Femur (tissue), 1 donor: Measurements from ENCODE around the gene TMEM132D.

ENCODE experiments used
- DNase-seq: peaks from one replicate; pipeline ENCODE4 v3.0.0-alpha.2; 2017

Gene TMEM132D

DNA sequence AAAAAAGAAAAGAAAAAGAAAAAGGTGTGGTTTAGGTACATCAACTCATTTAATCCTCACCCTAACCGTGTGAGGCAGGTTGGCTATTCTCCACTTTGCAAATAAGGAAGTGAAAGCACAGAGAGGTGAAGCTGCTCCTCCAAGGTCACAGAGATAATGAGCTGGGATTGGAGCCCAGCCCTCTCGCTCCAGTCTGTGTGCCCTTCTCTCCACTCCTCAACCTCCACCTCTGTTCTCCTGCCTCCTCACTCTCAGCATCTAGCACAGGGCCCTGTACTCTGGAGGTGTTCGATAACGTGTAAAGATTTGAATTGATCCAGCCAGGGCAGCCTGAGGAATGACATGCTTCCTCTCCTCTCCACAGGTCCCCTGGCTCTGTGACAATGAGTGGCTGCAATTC lies 502.3 kb downstream of the TMEM132D start:
- no peak for DNase-seq

DNA sequence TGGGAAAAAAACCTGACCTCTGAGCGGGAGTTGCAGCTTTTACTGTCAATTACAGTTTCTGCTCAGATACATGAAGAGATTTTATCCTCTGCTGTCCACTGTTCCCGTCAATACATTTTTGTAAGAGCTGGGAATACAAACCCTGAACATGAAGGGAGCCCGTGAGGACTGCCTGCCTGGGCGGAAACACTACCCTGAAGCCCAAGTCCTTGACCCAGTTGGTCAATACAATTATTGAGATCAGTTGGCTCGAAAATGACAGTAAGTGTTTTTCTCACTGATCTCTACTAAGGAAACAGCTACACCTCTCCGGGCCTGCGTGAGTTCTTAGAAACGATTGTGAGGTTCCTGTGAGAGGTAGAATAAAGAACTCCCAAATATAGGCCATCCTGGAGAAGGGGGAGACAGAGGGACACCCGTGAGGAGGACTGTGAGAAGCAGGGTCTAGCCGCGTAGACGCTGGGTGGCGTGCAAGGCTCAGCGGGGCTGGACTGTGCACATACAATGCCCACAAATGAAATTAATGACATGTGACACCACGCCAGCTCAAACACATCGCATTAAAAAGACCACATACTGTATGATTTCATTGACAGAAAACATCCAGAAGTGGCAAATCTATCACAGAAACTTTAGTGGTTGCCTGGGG lies 509.5 kb downstream of the TMEM132D start:
- no peak for DNase-seq

DNA sequence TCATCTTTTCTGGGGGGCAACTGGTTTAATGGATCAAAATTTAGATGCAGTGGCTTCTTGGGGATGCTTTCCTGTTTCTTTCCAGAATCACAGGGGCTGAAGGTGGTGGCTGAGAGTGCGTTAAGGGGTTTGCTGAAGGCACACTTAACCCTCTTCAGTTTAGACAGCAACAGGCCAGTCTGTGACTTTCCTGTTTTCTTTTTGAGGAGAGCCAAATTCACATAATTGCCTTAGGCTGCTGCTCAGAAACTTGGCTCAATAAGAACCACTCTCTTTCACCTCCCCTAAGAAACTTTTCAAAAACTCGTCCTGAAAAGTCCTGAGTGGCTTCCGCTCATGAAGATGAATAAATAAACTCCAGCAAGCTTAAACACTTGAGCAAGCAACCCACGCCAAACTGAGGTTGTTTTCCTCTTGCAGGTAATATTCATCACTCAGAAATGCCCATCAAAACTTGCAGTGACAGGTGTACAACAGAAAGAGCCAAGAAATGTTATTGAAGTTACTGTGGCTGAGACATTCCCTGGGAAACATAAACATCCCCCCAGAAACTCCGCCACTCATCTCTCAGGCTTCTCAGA lies 510.4 kb downstream of the TMEM132D start:
- DNase-seq = no peak

DNA sequence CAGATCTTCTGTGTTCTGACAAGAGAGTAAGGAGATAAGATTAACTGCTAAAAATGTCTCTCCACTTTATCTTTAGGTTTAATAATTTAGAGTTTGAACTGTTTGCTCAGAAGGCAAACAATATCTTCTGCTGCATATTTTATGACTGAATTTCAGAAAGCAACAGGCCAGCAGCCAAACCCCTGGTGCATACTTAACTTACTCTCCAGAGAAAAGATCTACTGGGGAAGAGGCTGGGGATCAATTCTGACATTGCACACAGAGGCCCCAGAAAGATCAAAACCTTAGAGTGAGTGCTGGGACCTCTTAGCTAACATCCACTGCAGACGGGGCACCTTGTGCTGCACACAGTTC lies 518.2 kb downstream of the TMEM132D start:
- DNase-seq = no peak

DNA sequence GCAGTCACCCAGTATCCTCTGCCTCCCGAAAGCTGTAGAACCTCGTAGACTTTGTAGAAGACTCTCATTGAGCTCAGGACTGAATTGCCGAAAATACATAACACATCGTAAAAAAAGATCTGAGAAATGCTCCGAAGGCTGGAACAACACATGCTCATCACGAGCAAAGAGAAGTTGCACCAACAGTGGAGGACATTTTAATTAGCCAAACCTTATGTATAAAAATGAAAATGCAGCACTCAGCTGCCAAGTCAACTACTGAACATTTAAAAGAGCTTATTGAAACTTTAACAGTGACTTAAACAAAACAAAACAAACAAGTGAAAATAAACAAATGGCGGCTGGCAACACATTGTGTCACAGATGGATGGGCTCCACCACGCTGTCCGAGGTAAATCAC lies 519.9 kb downstream of the TMEM132D start:
- DNase-seq = no peak

DNA sequence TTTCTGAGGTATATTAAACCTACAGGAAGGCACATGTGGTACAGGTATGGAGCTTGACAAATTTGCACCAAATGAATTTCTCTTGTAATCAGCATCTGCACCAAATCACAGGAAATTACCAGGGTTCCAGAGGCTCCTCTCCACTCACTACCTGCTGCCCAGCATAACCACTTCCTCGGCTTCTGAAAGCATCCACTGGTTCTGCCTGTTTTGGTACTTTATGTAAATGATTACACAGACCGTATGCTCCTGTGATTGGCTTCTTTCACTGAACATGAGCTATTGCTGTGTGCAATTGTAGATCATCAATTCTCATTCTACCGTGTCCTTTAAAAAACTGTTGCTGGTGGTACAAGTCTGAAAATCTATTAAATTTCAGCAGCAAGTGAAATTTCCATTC lies 522.1 kb downstream of the TMEM132D start:
- no peak for DNase-seq

DNA sequence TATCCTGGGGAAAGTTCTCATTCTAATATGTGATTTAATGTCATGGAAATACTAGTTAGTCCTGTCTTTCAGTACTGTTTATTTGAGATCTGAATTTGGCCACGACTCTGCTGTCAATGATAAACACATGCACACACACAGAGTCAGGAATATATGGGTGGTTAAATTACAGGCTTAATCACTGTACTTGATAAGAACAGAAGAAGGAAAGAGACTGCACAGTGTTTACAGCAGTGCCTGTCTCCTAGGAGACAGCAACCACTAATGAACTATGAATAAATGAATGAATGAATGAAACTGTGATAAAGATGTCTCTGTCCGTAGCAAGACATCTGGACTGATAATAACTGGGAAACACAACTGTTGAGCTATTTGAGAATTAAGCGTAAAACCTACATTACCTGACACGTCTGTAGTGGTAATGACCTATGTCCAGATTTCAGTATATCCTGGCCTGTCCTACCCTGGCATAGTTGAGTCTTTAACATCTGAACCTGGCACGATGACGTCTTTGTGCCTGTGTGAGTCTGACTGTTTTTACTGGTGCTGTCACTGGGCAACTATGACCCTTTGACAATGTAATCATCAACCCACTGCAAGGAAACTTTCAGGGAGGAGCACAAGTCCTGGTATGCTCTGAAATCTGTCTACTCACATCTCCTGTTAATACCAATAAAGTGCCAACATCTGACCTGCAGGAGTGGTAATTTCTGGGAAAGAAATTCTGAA lies 524.6 kb downstream of the TMEM132D start:
- no peak for DNase-seq

DNA sequence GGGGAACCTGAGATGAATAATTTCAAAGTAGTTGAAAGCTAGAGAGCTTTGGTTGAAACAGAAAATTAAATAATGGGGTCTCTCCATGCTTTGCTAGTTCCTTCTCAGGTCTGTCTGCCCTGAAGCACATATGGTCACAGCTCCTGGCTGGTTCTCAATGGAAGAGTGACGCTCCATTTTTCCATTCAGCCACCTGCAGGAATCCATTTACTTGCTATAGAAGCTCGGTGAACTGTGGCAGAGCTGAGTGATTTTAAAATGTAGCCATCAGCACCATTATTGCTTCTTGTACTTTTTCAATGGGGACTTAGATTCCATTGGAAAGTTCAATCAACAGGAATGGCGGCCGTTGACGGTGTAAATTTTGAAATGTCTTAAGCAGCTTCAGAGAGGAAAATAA lies 525.3 kb downstream of the TMEM132D start:
- no peak for DNase-seq

DNA sequence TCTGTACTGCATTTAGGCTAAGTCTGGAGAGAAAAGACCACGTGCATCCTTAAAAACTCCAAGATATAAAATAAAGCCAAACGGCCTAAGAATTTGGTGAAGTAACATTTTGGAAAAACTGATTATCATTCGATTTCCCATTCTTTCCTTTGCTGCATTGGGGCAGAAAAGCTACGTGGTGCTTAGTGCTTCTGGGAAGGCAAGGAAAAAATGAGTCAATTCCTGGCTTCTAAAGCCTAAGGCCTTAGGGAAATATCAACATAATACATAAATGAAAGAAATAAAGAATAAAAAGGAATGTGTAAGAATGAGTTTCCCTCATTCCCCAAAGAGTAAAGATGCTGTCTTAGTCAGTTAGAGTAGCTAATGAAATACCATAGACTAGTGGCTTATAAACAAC lies 530.1 kb downstream of the TMEM132D start:
- DNase-seq = no peak

DNA sequence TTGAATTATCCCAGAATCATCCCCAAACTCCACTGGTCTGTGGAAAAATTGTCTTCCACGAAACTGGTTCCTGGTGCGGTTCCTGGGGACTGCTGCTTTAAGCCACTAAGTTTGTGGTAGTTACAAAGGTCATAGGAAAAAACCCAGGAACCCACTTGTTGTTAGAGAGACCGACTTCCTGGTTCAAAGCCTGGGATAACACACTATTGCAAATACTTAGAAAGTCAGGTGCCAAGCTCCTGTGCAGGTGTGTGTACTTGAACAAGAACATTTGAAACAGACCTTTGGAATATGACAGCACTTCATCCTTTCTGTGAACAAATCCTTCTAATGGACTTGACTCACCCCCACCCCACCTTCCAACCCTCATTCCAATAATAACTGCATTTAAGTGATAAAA lies 530.9 kb downstream of the TMEM132D start:
- no peak for DNase-seq

DNA sequence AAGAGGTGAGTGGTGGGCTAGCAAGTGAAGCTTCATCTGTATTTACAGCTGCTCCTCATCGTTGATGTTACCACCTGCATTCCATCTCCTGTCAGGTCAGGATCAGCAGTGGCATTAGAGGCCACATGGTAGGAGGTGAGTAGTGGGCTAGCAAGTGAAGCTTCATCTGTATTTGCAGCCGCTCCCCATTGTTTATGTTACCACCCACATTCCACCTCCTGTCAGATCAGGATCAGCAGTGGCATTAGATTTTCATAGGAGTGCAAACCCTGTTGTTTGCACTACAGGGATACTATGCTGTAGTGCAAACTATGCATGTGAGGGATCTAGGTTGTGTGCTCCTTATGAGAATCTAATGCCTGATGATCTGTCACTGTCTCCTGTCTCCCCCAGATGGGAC lies 531.5 kb downstream of the TMEM132D start:
- DNase-seq = no peak

DNA sequence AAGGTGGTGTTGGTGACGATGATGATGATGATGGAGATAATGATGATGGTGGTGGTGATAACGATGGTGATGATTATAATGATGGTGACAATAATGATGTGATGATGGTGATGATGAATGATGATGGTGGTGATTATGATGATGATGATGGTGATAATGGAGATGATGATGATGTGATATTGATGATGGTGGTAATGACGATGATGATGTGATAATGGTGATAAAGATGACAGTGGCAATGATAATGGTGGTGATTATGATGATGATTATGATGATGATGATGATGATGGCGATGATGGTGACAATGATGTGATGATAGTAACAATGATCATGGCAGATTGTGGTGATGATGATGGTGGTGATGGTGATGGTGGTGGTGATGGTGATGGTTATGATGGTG lies 532.6 kb downstream of the TMEM132D start:
- DNase-seq = no peak

DNA sequence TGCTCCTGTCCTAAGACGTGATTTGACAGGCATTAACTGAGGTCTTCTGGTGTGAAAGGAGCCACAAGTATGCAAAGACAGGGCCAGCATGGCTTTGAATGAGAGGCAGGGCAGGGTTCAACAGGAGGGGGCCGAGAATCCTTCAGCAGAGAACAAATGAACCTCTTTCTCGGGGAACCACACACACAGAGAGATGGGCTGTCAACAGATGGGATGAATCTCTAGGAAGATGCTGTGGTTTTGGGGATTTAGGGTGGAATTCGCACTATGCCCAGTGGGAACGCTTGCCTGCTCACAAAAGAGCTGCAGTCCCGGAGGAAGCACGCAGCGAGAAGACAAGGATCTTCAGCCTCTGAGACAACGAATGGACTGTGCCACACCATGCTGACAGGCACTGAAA lies 537.2 kb downstream of the TMEM132D start:
- DNase-seq = no peak

DNA sequence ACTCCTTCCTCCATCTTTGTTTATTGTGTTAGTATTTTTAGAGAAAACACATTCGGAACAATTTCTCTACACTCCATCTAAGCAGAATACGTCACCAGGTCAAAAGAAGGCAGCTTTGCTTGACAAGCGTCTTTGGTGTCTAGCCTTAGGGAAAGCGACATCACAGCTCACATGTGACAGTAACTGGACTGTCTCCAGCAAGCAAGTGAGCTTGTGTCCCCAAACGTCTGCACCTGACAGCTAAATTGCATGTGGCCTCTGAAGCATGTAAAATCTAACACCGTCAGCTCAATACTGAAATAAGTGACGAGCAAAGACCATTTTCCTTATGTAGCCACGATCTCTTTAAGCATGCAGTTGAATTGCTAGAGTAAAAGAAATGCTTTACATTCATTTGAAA lies 540.8 kb downstream of the TMEM132D start:
- DNase-seq = no peak

DNA sequence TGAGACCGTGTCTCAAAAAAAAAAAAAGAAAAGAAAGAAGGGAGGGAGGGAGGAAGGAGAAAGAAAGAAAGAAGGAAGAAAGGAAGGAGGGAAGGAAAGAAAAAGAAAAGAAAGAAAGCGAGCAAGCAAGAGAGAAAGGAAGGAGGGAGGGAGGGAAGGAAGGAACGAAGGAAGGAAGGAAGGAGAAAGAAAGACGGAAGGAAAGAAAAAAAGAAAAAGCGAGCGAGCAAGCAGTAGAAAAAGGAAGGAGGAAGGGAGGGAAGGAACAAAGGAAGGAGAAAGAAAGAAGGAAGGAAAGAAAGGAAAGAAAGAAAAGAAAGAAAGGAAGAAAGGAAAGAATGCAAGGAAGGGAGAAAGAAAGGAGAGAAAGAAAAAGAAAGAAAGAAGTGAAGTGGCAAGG lies 546.6 kb downstream of the TMEM132D start:
- DNase-seq = no peak

DNA sequence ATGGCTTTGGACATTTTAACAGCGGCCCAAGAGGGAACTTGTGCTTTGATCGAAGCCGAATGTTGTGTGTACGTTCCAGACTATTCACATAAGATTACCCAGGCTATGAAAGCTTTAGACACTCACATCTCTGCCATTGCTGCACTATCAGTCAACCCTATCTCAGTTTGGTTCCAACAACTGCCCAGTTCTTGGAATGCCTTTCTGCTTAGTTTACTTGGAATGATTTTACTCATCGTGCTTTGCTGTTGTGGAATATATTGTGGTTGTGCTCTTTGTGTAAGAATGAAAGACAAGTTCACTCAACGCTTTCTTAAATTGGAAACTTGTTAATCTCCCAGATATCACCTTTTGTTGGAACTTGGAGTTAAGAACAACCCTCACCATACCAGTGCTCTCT lies 552.3 kb downstream of the TMEM132D start:
- DNase-seq = no peak

DNA sequence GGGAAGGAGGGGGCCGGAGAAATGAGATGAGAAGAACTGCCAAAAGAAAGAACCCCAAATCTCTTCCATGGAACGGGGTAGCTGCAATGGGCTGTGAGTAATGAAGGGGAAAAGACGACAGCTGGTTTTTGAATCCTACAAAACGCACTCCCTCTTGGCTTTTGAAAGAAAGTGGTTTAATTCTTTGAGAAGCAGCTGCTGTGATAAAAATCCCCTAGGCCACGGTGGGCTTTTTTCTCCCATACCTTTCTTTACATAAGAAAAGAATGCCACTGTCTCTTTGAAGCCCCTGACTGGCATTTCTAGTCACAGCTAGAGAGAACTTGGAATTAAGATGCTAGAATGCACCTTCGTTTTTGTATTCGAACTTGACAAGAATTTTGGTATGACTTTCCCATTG lies 564.5 kb downstream of the TMEM132D start:
- no peak for DNase-seq

DNA sequence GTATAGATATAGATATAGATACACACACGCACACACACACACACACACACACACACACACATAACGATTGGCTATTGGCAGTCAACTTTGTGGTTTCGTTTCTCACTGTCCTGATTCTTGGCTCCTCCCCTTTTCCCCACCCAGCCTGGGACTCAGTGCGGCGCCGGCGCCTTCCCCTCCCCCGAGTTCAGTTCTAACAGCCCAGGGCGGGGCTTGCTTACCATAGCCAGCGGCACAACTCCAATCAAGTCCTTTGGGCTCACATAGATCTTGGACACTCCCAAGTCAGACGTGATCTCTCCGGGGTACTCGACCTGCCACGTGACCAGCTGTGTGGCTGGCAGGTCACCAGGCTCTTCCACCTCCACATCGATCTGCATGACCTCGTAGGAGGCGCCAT lies 566.4 kb downstream of the TMEM132D start:
- no peak for DNase-seq

DNA sequence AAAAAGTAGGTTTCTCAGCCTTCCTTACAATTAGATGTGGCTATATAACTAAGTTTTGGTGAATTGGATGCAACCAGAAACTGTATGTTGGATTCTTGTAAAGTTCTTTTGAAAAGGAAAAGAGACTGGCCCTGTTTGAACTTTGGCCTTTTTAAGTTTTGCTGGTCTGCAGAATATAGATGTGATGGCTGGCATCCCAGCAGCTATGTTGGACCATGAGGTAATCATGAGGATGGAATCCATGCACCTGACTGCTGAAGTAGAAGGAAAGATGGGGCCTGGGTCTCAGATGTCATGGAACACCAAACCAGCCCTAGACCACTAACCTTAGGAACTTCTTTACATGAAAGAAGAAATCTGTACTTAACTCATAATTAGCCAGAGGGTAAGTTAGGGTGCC lies 568.1 kb downstream of the TMEM132D start:
- no peak for DNase-seq

DNA sequence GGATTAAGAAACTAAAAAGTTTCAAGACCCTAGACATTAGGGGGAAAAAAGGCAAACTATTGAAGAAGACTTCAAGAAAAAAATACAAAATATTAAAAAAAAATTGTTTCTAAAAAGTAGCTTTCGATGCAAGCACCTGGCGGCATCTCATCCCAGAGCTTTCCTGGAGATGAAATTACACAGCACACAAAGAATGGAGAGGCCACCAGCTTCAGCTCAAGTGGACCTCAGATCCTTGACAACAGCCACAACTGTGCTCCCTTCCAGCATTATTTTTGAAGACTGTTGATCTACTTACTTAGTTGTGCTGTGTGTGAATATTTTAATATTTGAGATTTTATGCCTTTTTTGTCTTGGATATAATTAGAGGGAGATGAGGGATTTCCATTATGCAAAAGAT lies 571.5 kb downstream of the TMEM132D start:
- DNase-seq = no peak

DNA sequence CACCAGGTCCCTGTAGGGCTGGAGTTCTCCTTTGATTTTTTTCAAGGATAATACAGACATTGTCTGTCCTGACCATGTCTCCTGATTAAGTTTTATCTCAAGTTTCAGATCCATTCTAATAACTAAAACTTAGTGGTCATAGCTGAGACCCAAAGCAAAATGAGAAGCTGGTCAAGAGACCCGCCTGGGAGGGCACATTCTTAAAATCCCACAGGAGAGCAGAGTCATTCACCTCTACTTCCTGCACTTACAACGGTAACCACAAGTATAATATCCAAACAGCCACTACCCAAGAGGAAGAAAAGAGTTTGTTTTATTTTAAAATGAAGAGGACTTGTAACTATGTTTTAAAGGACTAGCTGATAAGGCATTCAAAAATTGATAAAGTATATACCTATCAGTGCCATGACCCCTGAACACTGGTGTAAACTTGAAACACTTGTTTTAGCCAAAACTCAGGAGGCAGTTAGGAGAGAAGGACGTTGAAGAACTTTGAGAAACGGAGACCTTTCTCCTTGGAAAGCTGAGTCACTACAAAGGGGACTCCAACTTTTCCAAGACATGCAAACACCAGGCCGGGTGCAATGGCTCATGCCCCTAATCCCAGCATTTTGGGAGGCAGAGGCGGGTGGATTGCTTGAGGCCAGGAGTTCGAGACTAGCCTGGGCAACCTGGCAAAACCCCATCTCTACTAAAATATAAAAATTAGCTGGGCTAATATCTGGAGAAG lies 572.3 kb downstream of the TMEM132D start:
- DNase-seq = no peak

DNA sequence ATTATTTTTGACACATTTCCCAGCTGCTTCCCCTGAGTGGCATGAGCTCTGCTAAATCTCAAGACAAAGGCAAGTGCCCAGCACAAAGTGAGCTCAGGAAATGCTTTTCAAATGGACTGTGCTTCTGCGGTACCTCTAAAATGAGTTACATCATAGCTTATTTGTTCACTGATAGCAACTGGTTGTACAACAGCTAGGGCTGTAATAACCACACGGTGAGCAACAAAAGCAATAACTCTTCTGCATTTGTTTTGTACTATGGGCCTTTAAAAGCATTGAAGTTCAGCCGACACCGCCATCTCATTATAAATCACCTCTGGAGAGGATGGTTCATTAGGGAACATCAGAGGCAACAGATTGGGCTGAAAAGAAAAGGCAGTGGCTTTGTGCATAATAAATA lies 575.6 kb downstream of the TMEM132D start:
- no peak for DNase-seq

DNA sequence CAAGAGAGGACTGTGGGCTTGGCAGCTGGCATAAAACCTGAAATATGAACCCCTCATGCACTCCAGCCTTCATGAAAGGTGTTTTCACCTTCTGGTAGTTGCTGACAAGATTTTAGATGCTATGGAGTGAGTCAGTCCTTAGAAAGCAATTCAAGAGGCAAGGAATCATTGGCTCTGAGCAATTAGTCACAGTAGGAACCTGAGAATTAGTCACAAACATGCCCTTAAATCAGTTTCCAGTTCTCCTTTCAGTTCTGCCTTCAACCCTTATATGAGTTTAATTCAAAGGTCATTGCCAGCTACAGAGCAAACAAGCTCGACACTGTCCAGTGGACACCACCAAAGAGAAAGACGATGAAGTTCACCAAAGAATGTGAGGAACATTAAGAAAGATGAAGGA lies 578.3 kb downstream of the TMEM132D start:
- no peak for DNase-seq

DNA sequence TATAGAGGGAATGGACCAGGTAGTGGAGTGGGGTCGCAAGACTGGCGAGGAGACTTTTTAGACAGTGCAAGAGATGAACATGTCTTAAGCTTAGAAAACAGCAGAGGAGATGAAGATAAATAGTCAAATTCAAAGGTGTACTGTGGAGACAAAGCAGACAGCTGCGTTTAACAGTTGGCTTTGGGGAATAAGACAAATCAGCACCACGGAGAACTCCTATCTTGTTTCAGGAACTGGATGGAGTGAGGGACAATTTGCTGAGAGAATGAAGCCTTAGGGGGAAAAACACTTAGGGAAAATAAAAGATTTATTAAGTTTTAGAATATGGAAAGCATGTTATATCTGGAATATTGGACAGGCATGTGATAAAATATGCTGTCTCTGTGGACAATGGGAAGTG lies 591.8 kb downstream of the TMEM132D start:
- DNase-seq = no peak
